Measurements from ENCODE around the gene NSUN4. TPM values are rescaled to one million over a fixed set of nuclear protein-coding genes. Genes with fewer than 3 reads are reported as not detected.
"Not testable (repeated sequence)": the region's sequence is repeated elsewhere in the genome, so short reads cannot be mapped to it uniquely, and the experiment has no call there.

Gene NSUN4
- 11.3 and 12.3 TPM in 2 replicates for total RNA-seq
- 15.5 TPM for polyA plus RNA-seq (2012)

DNA sequence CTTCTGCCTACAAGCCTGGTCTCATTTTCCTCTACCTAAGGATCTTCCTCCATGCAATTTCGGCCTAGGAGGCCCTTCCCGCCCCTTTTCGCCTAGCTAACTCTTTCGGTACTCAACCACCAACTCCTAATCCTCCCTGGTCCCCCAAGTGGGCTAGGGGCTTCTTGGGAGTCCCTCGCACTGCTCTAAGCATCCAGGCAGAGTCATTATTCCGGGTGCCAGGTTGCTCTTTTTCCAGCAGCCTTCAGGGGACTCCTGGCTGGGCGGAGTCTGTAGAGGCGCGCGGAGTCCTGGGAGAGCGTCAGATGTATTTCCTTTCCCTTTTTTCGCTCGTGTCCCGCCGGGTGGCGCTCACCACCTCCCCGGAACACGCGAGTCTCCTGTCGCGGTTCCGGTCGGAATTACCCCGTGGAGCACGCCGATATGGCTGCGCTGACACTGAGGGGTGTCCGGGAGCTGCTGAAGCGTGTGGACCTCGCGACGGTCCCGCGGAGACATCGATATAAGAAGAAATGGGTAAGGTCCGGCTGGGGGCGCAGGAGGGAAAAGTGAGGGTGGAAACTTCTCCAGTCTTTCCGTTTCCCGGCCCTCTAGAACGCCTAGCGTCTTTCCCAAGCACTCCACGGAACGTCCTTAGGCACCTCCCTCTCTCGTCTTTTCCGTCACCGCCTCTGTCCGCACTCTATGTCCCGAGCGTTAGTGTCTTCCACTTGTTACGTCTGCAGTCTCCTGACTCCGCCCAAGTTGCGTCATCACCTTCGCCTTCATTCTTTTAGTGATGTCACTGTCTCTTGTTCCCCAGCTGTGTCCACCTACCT lies at the start of gene NSUN4:
NSUN4 (plus strand) TSS at position 404 of the 818 bp plus-strand sequence; CDS start at position 424, 20 bp downstream.
- DNase-seq (ENCODE audit: low read depth) = peak; percentile 96

DNA sequence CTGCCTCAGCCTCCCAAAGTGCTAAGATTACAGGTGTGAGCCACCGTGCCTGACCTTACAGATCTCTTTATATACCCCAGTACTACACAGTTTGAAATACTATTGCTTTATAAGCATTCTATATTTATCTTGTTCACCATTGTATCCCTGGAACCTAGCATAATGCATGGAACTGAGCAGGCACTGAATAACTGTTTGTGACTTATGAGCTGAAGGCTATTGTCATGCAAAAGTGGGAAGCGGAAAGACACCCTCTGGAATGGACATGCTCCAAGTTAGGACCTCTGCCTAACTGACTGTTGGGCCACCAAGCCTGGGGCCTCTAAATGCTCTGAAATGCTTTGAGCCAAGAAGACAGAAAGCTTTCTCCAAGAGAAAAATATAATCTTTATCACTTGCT lies 45.3 kb upstream of the NSUN4 start:
- DNase-seq (ENCODE audit: low read depth) = no peak

DNA sequence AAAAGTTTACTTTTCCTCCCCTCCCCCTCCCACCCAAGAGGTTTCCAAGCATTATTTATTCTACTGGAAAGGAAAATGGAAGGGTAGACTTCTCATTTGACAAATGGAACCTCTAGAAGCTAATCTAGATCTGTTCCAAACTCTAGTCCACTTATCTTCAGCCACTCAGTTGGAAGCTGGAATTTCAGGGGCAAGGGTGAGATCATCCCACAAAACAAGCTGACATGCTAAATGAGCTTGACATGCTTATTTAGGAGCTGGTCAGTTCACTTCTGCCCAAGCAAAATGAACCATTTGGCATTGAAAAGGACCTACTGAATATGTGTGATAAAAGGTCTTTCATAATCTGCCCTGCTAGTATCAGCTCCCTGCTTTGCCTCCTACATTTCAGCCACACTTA lies 42.2 kb upstream of the NSUN4 start:
- DNase-seq (ENCODE audit: low read depth) = peak; percentile 71

DNA sequence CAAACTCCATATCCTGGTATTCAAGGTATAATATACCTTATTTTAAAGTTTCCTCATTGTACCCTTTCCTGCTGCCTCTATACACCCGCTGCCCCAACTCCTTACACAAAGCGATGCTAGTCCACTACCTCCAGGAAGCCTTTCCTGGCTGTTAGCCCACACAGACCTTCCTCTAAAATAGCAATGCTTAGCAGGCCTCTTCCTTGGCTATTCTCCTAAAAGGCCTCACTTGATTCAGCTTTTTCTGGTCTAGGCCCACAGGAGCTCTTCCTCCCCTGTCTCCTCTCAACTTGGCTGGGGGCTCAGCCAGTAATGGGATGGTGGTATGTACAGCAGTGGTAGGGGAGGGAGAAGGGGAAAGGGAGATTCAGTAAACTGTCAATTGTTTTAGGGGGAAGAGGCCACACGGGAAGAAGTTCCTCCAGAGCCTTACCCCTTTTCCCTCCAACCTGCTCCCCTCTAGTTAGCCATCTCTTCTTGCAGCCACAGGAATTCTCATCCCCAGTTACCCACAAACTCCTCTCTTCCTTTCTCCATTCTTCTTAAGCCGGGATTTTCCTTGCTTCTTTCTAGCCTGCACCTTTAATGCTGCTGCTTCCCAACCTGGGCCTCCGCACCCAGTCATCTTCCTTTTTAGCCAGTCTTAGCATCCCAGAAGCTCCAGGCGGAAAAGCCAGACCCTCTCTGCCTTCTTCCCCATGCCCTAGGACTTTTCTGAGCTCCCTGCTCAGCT lies 39.8 kb upstream of the NSUN4 start:
- DNase-seq (ENCODE audit: low read depth) = peak; percentile 32

DNA sequence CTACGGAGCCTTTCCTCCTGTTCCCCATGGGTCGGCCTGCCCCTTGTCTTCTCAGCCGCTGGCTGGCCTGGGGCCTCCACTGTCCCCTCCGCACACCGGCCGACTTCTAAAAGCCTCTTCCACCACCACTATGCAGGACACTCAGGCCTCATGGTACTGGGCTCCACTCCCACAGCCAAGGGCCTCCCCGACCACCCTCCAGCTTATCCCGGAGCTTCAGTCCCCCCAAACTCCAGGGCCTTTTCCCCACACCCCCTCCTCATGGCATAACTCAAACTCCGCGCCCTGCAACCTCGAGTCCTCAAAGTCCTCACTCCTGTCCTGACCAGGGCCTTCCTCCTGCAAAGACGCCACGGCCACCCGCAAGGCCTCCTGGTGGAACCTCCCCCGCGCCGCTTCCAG lies 39.2 kb upstream of the NSUN4 start:
- DNase-seq (ENCODE audit: low read depth) = peak; percentile 36

DNA sequence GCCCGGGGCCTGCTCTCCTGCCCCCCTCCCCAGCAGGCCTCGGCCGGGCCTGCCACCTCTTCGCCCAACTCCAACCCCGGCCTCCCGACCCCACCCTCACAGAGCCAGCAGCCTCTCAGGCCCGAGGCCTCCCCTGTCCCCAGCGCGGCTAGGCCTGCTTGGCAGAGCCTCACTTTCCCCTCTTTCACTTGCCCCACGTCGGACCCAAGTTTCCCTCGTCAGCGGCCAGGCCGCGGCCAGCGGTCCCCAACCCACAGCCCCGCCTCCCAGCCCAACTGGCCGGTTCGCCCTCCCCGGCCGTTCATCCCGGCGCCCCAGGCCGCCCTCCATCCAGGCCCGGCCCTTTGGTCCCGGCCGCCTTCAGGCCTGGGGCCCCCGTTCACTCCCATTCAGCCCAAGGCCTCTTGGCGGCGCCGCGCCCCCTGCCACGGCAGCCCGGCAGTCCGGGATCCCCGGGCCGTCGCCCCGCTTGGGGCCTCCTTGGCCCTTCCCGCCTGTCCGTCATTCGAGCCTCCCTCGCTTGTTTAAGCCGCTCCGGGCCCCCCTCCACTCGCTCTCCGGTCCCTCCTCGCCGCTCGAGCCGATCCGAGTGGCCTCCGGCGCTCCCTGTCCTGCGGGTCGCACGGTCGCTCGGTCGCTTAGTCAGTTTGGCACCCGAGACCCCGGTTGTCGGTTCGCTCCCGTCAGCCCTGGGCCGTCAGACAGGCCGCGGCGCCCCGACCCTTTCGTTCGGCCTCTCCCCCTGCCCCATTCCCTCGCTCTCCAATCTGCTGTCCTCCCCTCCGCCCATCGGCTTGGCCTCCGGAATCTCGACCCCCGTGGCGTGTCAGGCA lies 38.6 kb upstream of the NSUN4 start:
- DNase-seq (ENCODE audit: low read depth) = peak; percentile 64

DNA sequence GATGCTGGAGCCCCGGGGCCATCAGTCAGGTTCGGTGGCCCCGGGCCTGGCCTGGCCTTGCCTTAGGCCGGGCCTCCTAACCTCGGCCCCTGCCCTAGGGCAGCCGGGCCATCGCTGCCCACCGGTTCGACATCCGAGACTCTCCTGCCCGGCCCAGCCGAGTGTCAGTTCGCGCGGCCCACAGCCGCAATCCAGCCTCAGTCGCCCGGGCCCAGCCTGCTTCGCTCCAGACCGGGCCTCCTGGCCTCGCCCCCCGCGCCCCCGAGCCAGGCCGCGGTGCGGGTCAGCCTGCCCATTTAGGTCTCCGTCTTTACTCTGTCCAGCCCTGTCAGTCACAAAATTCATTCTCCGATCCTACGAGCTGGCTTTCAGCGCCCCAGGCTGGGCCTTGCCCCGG lies 38.0 kb upstream of the NSUN4 start:
- DNase-seq (ENCODE audit: low read depth) = no peak

DNA sequence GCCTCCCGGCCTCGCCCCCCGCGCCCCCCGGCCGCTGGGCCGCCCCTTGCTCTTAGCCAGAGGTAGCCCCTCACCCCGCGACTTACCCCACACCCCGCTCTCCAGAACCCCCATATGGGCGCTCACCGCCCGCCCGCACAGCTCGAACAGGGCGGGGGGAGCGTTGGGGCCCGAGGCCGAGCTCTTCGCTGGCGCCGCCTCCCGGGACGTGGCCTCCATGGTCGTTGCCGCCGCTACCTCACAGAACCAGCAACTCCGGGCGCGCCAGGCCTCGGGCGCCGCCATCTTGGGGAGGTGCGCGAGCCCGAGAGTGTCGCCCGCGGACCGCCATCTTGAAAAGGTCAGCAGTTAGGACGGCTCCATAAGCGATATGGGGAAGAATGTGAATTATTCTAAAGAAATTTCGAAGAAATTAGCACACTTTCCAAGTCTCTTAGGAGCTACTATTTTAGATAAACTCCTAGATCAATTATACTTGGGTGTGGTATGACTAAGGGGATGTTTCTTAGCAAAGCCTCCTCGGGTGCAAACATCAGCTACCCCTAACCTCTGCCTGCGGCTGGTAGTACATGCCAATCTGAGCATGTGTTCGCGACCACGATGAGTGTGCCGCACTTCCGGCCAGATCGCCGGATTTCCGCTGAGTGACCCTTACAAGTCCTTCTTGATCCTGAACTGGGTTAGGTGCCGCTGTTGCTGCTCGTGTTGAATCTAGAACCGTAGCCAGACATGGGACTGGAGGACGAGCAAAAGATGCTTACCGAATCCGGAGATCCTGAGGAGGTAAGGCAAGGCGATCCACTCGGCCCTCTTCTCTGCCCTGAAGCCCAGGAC lies 37.4 kb upstream of the NSUN4 start, which contains the start of the genes LRRC41 and UQCRH:
LRRC41 (minus strand) TSS at position 579 of the 834 bp plus-strand sequence; CDS start at position 285, 294 bp downstream.
UQCRH (plus strand) TSS at position 661 of the 834 bp plus-strand sequence; CDS start at position 730, 69 bp downstream.
- DNase-seq (ENCODE audit: low read depth) = peak; percentile 97

DNA sequence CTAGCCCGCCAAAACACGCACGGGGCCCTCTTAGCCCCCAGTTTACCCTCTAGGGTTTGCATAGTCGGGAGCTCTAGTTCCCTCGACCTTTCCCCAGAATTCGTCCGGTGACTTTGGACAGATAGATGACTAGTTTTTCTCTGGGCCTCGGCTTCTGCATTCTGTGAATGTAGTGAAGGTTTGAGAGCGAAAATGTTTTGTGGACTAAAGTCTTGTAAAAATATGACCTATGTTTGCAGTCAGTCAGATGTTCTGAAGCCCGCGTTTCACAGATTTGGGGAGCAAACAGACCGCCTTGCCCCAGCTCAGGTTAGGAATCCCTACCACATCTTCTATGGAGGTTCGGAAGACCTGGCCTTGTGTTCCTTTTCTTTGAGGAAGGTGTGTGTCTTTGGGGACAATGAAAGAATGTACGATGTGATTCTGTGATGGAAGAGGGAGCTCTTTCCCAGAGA lies 36.7 kb upstream of the NSUN4 start:
- no peak for DNase-seq (ENCODE audit: low read depth)

DNA sequence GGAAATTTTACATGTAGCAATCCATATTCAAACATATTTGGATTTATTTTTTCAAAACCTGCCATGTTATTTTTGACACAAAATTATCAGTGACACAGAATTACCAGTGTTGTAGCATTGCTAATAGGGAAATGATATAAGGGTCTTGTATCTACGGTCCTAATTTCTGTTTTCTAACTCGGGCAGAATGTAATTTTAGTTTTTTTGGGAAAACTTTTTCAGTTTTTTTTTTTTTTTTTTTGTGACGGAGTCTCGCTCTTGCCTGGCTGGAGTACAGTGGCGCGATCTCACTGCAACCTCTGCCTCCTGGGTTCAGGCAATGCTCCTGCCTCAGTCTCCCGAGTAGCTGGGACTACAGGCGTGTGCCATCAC lies 34.5 kb upstream of the NSUN4 start:
- DNase-seq (ENCODE audit: low read depth) = no peak

DNA sequence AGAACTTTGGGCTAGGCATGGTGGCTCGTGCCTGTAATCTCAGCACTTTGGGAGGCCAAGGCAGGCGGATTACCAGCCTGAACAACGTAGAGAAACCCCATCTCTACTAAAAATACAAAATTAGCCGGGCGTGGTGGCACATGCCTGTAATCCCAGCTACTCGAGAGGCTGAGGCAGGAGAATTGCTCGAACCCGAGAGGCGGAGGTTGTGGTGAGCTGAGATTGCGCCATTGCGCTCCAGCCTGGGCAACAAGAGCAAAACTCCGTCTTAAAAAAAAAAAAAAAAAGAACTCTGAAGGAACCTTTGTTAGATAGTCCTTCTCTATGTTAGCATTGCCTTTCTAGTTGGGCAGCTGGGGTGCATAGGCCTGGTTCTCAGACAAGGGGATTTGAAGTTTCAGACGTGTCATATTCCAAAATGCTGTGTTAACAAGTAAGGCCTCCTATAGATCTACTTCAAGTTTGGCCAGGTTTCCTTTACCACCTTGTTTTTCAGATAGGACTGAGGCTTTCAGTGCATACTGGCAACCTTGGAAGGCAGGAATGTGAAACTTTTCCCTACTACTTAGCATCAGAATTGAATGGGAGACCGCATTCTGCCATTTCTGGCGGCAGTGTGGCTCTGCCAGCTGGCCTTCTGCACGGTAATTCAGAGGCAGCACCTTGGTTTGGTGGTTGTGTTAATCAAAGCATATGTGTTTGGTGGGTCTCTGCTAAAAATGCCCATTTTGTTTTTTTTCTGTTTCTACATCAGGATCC lies 31.0 kb upstream of the NSUN4 start:
- no peak for DNase-seq (ENCODE audit: low read depth)

DNA sequence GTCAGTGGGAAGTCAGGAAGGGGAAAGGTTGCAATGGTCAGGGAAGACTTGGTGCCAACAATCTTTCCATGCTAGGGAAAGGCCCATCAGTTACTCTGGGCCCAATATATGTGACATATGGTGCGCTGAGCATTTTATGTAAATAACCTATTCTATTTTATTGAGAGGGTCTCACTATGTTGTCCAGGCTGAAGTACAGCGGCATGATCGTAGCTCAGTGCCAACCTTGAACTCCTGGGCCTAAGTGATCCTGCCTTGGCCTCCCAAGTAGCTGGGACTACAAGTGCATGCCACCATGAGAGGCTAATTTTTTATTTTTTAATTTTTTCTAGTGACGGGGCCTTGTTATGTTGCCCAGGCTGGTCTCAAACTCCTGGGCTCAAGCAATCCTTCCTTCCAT lies 30.3 kb upstream of the NSUN4 start:
- no peak for DNase-seq (ENCODE audit: low read depth)

DNA sequence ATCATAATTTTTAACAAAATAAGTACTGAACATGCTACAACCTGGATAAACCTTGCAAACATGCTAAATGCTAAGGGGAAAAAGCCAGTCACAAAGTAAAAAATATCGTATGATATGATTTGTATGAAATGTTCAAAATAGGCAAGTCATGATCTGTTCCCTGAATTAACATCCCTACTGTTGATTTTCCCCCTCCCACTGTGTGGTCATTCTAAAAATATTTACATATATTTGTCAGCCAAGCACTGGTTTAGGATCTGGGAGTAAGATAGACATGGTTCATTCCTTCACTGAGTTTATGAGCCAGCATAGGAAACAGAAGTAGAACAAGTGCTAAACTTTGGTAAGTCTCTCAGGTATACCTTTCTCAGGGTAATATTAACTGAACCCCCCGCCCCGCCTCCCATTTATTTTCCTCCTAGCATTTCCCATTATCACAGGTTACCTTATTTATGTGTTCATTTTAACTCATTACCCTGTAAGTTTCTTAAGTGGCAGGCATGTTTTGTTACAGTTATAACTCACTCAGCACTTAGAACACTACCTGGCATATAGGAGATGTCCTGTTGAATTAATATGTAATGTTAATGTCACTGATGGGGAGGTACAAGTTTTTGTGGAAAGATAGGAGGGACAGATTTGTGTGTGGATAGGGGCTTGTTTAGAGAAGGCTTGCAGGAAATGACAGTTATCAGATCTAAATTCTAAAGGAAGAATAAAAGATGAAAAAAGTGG lies 24.8 kb upstream of the NSUN4 start:
- peak; percentile 10 for DNase-seq (ENCODE audit: low read depth)

DNA sequence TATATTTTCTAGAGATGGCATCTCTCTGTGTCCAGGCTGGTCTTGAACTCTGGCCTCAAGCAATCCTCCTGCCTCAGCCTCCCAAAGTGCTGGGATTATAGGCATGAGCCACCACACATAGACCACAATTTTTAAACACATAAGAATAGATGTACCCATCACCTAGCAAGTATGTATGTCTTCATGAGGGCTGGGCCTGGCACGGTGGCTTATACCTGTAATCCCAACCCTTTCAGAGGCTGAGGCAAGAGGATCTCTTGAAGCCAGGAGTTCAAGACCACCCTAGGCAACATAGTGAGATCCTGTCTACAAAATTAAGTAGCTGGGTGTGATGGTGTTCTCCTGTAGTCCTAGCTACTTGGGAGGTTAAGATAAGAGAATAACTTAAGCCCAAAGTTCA lies 23.3 kb upstream of the NSUN4 start:
- no peak for DNase-seq (ENCODE audit: low read depth)

DNA sequence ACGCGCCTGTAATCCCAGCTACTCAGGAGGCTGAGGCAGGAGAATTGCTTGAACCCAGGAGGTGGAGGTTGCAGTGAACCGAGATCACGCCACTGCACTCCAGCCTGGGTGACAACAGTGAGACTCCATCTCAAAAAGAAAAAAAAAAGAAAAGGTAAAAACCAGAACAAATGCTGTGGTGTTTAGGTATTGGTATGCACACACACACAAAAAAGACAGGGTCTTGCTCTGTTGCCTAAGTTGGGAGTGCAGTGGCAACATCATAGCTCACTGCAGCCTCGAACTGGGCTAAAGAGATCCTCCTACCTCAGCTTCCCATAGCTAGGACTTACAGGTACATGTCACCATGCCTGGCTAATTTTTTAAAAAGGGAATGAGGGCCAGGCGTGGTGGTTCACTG lies 21.3 kb upstream of the NSUN4 start:
- DNase-seq (ENCODE audit: low read depth) = not testable (repeated sequence)

DNA sequence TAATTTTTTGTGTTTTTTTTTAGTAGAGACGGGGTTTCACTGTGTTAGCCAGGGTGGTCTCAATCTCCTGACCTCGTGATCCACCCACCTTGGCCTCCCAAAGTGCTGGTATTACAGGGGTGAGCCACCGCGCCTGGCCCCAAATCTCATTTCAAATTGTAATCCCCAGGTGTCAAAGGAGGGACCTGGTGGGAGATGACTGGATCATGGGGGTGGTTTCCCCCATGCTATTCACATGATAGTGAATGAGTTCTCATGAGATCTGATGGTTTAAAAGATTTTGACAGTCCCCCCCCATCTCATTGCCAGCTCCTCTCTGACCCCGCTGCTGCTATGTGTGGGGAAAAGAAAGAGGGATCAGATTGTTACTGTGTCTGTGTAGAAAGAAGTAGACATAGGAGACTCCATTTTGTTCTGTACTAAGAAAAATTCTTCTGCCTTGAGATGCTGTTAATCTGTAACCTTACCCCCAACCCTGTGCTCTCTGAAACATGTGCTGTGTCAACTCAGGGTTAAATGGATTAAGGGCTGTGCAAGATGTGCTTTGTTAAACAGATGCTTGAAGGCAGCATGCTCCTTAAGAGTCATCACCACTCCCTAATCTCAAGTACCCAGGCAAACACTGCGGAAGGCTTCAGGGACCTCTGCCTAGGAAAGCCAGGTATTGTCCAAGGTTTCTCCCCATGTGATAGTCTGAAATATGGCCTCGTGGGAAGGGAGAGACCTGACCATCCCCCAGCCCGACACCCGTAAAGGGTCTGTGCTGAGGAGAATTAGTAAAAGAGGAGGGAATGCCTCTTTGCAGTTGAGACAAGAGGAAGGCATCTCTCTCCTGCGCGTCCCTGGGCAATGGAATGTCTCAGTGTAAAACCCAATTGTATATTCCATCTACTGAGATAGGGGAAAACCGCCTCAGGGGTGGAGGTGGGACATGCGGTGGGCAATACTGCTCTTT lies 20.4 kb upstream of the NSUN4 start:
- DNase-seq (ENCODE audit: low read depth) = not testable (repeated sequence)

DNA sequence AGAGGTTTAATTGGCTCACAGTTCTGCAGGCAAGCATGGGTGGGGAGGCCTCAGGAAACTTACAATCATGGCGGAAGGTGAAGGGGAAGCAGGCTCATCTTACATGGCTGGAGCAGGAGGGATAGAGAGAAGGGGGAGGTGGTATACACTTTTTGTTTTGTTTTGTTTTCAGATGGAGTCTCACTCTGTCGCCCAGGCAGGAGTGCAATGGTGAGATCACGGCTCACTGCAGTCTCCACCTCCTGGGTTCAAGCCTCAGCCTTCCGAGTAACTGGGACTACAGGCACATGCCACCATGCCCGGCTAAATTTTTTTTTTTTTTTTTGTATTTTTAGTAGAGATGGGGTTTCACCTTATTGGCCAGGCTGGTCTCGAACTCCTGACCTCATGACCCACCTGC lies 18.4 kb upstream of the NSUN4 start:
- DNase-seq (ENCODE audit: low read depth) = not testable (repeated sequence)

Data from myocyte (in vitro differentiated cells).